Measurements from ENCODE around the gene IGF1R.
"Not testable (repeated sequence)": the region's sequence is repeated elsewhere in the genome, so short reads cannot be mapped to it uniquely, and the experiment has no call there.

Gene IGF1R

GRCh38 chr15:98955961-98956723 lies 307.8 kb downstream of the IGF1R start:
- no peak for FAIRE-seq
- DNase-seq (ENCODE audit: low spot score): no peak

- DNase-seq (ENCODE audit: low spot score) (no peak), FAIRE-seq (no peak)
Measured at GRCh38 chr15:98956796-98957553, 308.6 kb downstream of the IGF1R start.

DNA sequence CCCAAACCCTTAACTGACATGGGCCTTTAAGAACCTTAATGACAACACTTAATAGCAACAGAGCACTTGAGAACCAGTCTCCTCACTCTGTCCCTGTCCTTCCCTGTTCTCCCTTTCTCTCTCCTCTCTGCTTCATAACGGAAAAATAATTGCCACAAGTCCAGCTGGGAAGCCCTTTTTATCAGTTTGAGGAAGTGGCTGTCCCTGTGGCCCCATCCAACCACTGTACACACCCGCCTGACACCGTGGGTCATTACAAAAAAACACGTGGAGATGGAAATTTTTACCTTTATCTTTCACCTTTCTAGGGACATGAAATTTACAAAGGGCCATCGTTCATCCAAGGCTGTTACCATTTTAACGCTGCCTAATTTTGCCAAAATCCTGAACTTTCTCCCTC lies 309.3 kb downstream of the IGF1R start:
- DNase-seq (ENCODE audit: low spot score) (no peak), FAIRE-seq (no peak)

DNA sequence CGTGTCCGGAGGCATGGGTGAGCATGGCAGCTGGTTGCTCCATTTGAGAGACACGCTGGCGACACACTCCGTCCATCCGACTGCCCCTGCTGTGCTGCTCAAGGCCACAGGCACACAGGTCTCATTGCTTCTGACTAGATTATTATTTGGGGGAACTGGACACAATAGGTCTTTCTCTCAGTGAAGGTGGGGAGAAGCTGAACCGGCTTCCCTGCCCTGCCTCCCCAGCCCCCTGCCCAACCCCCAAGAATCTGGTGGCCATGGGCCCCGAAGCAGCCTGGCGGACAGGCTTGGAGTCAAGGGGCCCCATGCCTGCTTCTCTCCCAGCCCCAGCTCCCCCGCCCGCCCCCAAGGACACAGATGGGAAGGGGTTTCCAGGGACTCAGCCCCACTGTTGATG lies 309.7 kb downstream of the IGF1R start:
- DNase-seq (ENCODE audit: low spot score) (no peak), FAIRE-seq (no peak)

GRCh38 chr15:98958918-98959639 lies 310.7 kb downstream of the IGF1R start:
- DNase-seq (ENCODE audit: low spot score): no peak
- FAIRE-seq: no peak

DNA sequence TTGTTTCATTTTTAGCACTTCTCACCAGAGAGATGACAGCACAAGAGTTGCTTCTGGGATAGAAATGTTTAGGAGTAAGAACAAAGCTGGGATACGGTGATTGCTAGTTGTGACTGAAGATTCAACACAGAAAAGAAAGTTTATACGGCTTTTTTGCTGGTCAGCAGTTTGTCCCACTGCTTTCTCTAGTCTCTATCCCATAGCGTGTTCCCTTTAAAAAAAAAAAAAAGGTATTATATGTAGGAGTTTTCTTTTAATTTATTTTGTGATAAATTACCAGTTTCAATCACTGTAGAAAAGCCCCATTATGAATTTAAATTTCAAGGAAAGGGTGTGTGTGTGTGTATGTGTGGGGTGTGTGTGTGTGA lies 311.3 kb downstream of the IGF1R start:
- FAIRE-seq: no peak
- DNase-seq (ENCODE audit: low spot score): no peak

DNA sequence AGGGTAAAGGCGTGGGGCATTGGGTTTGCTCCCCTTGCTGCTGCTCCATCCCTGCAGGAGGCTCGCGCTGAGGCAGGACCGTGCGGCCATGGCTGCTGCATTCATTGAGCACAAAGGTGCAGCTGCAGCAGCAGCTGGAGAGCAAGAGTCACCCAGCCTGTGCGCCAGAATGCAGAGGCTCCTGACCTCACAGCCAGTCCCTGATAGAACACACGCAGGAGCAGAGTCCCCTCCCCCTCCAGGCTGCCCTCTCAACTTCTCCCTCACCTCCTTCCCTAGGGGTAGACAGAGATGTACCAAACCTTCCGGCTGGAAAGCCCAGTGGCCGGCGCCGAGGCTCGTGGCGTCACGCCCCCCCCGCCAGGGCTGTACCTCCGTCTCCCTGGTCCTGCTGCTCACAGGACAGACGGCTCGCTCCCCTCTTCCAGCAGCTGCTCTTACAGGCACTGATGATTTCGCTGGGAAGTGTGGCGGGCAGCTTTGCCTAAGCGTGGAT lies 312.3 kb downstream of the IGF1R start:
- FAIRE-seq (no peak), DNase-seq (ENCODE audit: low spot score) (no peak)

- DNase-seq (ENCODE audit: low spot score) (no peak), FAIRE-seq (no peak)
Measured at GRCh38 chr15:98963444-98963843, 315.1 kb downstream of the IGF1R start.

DNA sequence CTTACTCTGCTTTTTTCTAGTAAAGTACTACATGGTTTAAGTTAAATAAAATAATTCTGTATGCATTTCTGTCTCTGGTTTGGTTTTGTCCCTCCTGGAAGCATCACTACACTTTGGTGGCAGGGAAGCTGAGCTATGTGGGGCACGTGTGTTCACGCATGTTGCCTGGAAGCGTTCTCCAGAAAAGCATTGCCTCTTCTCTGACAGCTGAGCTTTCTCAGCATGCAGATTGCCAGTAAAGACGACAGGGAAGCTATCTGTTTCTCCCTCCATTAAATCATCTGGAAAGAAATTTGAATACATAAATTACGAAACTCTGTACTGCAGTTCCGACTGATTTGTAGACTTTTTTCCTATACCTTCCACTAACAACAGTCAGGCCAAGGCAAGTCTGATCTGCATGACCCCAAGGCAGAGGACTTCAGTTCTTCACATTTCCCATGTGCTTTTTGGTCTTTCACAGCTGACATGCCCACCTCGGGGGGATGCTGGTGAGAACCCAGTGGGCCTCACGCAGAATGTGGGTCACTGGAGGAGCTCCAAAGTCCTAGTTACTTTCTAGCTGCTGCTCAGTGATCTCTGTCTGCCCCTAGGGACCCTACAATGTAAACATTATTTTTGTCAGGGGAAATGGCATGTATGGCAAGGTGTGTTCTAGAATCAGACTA lies 316.3 kb downstream of the IGF1R start:
- no peak for DNase-seq (ENCODE audit: low spot score)
- no peak for FAIRE-seq

GRCh38 chr15:98965134-98965491 lies 316.8 kb downstream of the IGF1R start:
- not testable (repeated sequence) for DNase-seq (ENCODE audit: low spot score); FAIRE-seq

GRCh38 chr15:98965597-98965996 lies 317.3 kb downstream of the IGF1R start:
- no peak for FAIRE-seq

DNA sequence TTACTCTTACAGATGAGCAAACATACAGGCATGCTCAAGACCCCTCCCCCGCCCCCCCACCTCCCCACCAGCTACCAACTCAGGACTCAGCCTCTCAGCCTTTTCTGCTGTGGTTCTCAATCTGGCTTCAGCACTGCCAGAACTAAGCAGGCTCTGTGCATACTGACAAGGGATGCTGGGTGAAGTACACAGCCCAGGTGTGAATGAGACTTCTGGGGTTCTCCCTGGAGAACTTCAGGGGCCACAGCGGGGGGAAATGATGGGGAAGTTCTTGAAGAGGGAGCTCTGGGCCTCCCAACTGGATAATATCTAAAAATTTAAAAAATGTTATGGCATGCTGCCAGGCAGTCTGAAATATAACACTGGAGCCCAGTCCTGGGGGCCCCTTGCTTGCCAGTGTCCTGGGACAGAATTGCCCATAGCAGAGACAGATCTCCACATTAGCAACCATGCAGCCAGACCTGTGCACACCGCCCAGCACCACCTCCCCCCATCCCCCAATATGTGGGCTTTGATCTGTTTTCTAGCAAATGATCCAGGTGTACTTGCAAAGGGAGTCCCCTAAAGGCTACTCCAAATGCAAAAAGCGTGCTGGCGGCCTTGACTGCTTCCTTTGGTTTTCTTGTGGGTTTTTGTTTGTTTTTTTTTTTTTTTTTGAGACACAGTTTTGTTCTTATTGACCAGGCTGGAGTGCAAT lies 317.9 kb downstream of the IGF1R start:
- no peak for DNase-seq (ENCODE audit: low spot score)
- no peak for FAIRE-seq

More at GRCh38 chr15:98965597-98965996, 317.3 kb downstream of the IGF1R start:
- no peak for DNase-seq (ENCODE audit: low spot score)

DNA sequence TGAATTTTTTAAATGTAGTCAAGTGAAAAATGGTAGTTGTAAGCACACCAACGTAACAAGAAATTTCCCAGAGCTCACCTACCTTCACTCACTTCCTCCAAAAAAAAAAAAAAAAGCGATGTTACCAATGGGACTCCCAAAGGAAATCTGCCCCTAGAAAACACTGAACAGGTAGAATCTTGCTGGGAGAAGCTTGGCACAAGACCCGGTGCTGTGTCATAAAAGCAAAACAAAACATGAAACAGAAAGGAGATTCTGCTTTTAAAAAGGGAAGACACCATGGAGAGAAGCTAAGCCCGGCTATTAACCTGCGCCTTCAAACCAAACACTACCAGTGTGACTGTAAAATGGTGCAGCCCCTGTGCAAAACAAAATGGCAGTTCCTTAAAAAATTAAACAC lies 318.8 kb downstream of the IGF1R start:
- DNase-seq (ENCODE audit: low spot score) (no peak), FAIRE-seq (no peak)

GRCh38 chr15:98967916-98968315 lies 319.6 kb downstream of the IGF1R start:
- FAIRE-seq (no peak), DNase-seq (ENCODE audit: low spot score) (no peak)

- DNase-seq (ENCODE audit: low spot score) (peak; percentile 27), FAIRE-seq (no peak)
Measured at GRCh38 chr15:98968576-98968975, 320.2 kb downstream of the IGF1R start.

- DNase-seq (ENCODE audit: low spot score) (no peak), FAIRE-seq (no peak)
Measured at GRCh38 chr15:98969126-98969735, 320.9 kb downstream of the IGF1R start.

GRCh38 chr15:98970799-98971198 lies 322.5 kb downstream of the IGF1R start:
- no peak for DNase-seq (ENCODE audit: low spot score)
- FAIRE-seq: no peak

- FAIRE-seq: no peak
- DNase-seq (ENCODE audit: low spot score): no peak
Measured at GRCh38 chr15:98976500-98976899, 328.2 kb downstream of the IGF1R start.

DNA sequence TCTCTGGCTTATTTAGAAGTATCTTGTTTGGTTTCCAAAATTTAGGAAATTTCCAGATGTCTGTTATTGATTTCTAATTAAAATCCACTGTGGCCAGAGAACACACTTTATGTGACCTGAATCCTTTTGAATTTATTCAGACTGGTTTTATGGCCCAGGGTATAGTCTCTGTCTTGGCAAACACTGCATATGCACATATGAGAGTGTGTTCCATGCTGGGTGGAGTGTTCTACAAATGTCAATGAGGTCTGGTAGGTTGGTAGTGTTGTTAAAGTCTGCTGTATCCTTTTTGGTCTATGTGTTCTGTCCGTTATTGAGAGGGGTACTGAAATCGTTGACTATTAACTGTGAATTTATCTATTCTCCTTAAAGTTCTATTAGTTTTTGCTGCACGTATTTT lies 329.1 kb downstream of the IGF1R start:
- FAIRE-seq: no peak
- DNase-seq (ENCODE audit: low spot score): no peak

DNA sequence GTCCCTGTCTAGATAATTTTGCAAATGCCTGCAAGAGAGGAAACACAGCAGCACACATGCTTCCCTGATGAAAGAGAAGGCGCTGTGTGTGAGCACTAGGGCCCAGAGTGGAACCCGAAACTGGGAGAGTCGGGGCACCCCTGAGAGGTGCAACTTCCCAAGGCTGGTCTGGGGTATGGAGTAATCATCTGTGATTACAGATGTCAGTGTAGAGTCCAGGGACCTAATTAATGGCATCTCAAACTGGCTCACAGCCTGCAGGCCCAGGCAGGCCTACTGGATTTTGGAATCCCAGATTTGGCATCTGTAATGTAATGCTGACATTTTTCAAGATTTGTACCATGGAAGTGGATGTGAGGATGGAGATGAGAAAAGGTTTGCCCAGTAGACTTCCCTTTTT lies 329.8 kb downstream of the IGF1R start:
- no peak for FAIRE-seq
- no peak for DNase-seq (ENCODE audit: low spot score)

GRCh38 chr15:98980899-98981228 lies 332.5 kb downstream of the IGF1R start:
- FAIRE-seq: no peak

More at GRCh38 chr15:98980899-98981228, 332.5 kb downstream of the IGF1R start:
- no peak for DNase-seq (ENCODE audit: low spot score)

Data from RCC 7860 (cell line).